ENCODE results near the gene GJD3.

GJD3 gene

GRCh38 chr17:40366861-40367518, 2.5 kb upstream of the GJD3 start:
- DNase-seq, result no peak

- no peak for DNase-seq
These were observed 1.7 kb upstream of the GJD3 start for GRCh38 chr17:40366076-40366860.

GRCh38 chr17:40364906-40365305, 369 bp upstream of the GJD3 start:
- no peak for DNase-seq

- DNase-seq, result no peak
These were observed 1.3 kb downstream of the GJD3 start for GRCh38 chr17:40363111-40363827.

- DNase-seq, result peak; percentile 9
These were observed 1.8 kb downstream of the GJD3 start for GRCh38 chr17:40362696-40363110.

- DNase-seq, result no peak
These were observed 2.4 kb downstream of the GJD3 start for GRCh38 chr17:40361925-40362695.

- no peak for DNase-seq
These were observed 3.2 kb downstream of the GJD3 start for GRCh38 chr17:40361063-40361924.

GRCh38 chr17:40360091-40360490, 4.4 kb downstream of the GJD3 start:
- no peak for DNase-seq

GRCh38 chr17:40358323-40359038, 6.1 kb downstream of the GJD3 start:
- peak; percentile 42 for DNase-seq

GRCh38 chr17:40356990-40357881, 7.3 kb downstream of the GJD3 start:
- DNase-seq, result no peak

GRCh38 chr17:40355804-40356758, 8.5 kb downstream of the GJD3 start:
- DNase-seq, result no peak

- no peak for DNase-seq
These were observed 9.3 kb downstream of the GJD3 start for GRCh38 chr17:40355123-40355803.

GRCh38 chr17:40354221-40355122, 10.1 kb downstream of the GJD3 start:
- no peak for DNase-seq

GRCh38 chr17:40352779-40353394, 11.7 kb downstream of the GJD3 start:
- no peak for DNase-seq

- DNase-seq, result no peak
These were observed 12.2 kb downstream of the GJD3 start for GRCh38 chr17:40352237-40352778.

All from NCI-H446 treated with DMSO at 0.1 percent for 48 hours (cell line).